GM12873 (cell line): Measurements from ENCODE around the gene CYP2E1.

ENCODE experiments used
- CTCF ChIP-seq: IDR thresholded peaks from 2 replicates; pipeline ENCODE4 v1.5.1; 2012; ENCODE audit warnings: low read depth, mild to moderate bottlenecking, moderate library complexity, low read length, control low read depth; ENCODE audit not compliant: insufficient read depth; ENCODE audit errors: missing control alignments

CYP2E1 gene

GRCh38 chr10:133532871-133533270 lies 5.7 kb downstream of the CYP2E1 start:
- no peak for TF ChIP-seq CTCF

DNA sequence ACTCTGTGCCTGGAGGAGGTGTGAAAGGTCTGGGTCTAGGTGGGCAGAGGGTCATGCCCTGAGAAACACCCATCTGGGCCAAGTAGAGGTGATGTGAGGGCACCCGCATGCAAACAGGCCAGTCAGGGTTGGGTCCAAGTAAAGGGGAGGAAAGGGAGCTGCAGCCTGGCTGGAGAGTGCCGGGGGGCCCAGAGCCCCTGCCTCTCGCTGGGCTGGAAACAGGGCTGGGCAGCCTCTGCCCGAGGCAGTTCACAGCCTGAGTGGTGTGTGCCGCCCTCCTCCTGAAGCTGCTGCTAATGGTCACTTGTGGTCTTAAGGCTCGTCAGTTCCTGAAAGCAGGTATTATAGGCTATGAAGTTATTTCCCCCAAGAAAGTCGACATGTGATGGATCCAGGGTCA lies 7.3 kb downstream of the CYP2E1 start:
- TF ChIP-seq CTCF, result no peak

DNA sequence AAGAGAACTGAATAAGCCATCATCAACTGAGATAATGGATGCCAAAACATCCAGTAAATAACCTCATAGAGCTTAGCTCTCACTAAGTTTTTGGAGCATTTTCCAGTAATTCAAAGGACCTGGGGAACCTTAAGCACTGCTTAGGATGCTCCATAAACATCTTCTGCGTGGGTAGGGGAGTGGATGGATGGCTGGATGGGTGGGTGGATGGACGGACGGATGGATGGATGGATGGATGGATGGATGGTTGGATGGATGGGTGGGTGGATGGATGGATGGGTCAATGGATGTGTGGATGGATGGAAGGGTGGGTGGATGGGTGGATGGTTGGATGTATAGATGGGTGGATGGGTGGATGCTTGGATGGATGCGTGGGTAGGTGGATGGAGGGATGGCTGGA lies 9.0 kb downstream of the CYP2E1 start:
- TF ChIP-seq CTCF, result no peak

GRCh38 chr10:133537546-133538545 lies 10.7 kb downstream of the CYP2E1 start:
- TF ChIP-seq CTCF, result no peak

DNA sequence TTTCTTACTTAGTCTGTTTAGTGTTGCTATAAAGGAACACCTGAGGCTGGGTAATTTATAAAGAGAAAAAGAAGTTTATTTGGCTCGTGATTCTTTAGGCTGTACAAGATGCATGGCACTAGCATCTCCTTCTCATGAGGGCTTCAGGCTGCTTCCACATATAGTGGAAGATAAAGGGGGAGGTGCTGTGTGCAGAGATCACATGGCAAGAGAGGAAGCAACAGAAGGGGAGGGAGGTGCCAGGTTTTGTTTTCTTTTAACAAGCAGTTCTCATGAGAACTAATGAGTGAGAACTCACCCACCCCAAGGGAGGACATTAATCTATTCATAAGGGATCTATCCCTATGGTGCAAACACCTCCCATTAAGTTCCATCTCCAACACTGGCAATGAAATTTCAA lies 17.3 kb downstream of the CYP2E1 start:
- no peak for TF ChIP-seq CTCF

GRCh38 chr10:133554600-133554999 lies 27.4 kb downstream of the CYP2E1 start:
- no peak for TF ChIP-seq CTCF

DNA sequence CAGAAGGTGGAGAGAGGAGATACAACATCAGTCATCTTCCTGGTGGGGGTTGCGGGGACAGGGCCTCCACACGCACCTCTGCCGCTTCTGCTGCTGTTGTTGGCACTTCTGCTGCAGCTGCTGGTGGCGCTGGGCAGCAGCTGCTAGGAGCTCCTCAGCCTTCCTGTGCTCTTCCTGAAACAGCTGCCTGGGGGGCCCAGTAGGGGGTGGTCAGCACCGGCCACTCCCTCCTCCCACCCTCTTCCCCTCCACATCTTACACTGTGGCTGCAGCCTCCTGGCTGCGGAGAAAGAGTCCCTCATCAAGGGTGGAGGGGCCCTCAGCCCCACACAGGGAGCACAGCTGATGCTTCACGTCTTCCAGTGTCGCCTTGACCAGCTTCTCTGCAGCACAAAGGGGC lies 28.4 kb downstream of the CYP2E1 start:
- no peak for TF ChIP-seq CTCF
